Fibroblast of skin of right biceps (primary cell): ENCODE results near the gene LRRC74A.
A peak's percentile ranks its signal among the peaks of the same experiment; 100 is the strongest.

Experiments used
- DNase-seq: peaks from one replicate; pipeline ENCODE4 v3.0.0-alpha.2; 2013

Gene LRRC74A

GRCh38 chr14:76810953-76811400 lies 15.2 kb upstream of the LRRC74A start:
- peak; percentile 34 for DNase-seq

GRCh38 chr14:76811561-76811960 lies 14.6 kb upstream of the LRRC74A start:
- peak; percentile 19 for DNase-seq

GRCh38 chr14:76812093-76812421 lies 14.2 kb upstream of the LRRC74A start:
- no peak for DNase-seq

- DNase-seq = peak; percentile 94
Measured at GRCh38 chr14:76812422-76813383, 13.5 kb upstream of the LRRC74A start, which contains the start of gene ANGEL1. ANGEL1 (minus strand) TSS chr14:76812882; CDS start chr14:76812827, 55 bp downstream.

GRCh38 chr14:76814726-76815645 lies 11.2 kb upstream of the LRRC74A start:
- DNase-seq = no peak

GRCh38 chr14:76820700-76821099 lies 5.5 kb upstream of the LRRC74A start:
- DNase-seq = no peak

- no peak for DNase-seq
Measured at GRCh38 chr14:76827696-76828296, 1.6 kb downstream of the LRRC74A start.

GRCh38 chr14:76828339-76829012 lies 2.3 kb downstream of the LRRC74A start:
- DNase-seq = no peak

GRCh38 chr14:76829013-76829365 lies 2.8 kb downstream of the LRRC74A start:
- no peak for DNase-seq

- no peak for DNase-seq
Measured at GRCh38 chr14:76829650-76830421, 3.6 kb downstream of the LRRC74A start.

GRCh38 chr14:76830556-76830955 lies 4.3 kb downstream of the LRRC74A start:
- DNase-seq = no peak

GRCh38 chr14:76832503-76832988 lies 6.3 kb downstream of the LRRC74A start:
- DNase-seq = no peak

GRCh38 chr14:76833011-76833410 lies 6.8 kb downstream of the LRRC74A start:
- DNase-seq = no peak

GRCh38 chr14:76834241-76834661 lies 8.0 kb downstream of the LRRC74A start:
- no peak for DNase-seq

GRCh38 chr14:76836029-76836630 lies 9.9 kb downstream of the LRRC74A start:
- no peak for DNase-seq

GRCh38 chr14:76837524-76837923 lies 11.3 kb downstream of the LRRC74A start:
- no peak for DNase-seq

GRCh38 chr14:76842414-76842813 lies 16.2 kb downstream of the LRRC74A start:
- DNase-seq = no peak

- peak; percentile 38 for DNase-seq
Measured at GRCh38 chr14:76844223-76844622, 18.0 kb downstream of the LRRC74A start.

GRCh38 chr14:76846331-76847047 lies 20.3 kb downstream of the LRRC74A start:
- no peak for DNase-seq

GRCh38 chr14:76848879-76849278 lies 22.7 kb downstream of the LRRC74A start:
- DNase-seq = no peak
